ENCODE measurements around the gene KIRREL3.

DNA sequence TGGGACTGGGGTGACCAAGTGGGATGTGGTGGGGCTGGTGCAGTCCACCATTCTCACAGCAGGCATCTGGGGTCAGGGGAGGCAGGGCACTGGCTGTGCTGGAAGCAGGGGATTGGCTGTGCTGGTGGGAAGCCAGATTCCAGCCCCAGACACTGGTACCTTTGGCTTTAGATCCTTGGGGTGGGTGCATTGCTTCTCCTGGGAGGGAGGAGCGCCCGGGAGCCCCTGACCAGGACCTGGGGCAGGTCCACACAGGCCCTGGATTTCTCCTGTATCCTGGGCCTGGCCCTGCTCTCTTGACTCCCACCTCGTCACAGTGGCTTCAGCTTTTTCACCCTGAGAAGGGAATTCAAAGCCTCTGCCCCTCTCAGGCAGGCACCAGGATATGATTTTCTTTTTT is 606.5 kb downstream of the KIRREL3 start:
- TF ChIP-seq, protein P1, sequence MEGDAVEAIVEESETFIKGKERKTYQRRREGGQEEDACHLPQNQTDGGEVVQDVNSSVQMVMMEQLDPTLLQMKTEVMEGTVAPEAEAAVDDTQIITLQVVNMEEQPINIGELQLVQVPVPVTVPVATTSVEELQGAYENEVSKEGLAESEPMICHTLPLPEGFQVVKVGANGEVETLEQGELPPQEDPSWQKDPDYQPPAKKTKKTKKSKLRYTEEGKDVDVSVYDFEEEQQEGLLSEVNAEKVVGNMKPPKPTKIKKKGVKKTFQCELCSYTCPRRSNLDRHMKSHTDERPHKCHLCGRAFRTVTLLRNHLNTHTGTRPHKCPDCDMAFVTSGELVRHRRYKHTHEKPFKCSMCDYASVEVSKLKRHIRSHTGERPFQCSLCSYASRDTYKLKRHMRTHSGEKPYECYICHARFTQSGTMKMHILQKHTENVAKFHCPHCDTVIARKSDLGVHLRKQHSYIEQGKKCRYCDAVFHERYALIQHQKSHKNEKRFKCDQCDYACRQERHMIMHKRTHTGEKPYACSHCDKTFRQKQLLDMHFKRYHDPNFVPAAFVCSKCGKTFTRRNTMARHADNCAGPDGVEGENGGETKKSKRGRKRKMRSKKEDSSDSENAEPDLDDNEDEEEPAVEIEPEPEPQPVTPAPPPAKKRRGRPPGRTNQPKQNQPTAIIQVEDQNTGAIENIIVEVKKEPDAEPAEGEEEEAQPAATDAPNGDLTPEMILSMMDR (IDR thresholded peaks at IDR 0.05; ENCODE audit: insufficient read depth, low read length, poor library complexity, severe bottlenecking), result no peak
- TF ChIP-seq EZH2phosphoT487 (conservative IDR thresholded peaks at IDR 0.05; ENCODE audit: low read length), result no peak

All from SU-DHL-6 (cell line).